AG09319 (cell line): Measurements from ENCODE around the gene MORC2.

Source experiments
- DNase-seq: peaks from one replicate; pipeline ENCODE4 v3.0.0-alpha.2; 2010; ENCODE audit warnings: low read depth; ENCODE audit errors: extremely low read depth
- TF ChIP-seq, protein P1 (sequence below): IDR thresholded peaks from 2 replicates; pipeline ENCODE4 v1.5.1; 2011; ENCODE audit warnings: low read depth, mild to moderate bottlenecking, inconsistent platforms, low read length, moderate library complexity

MORC2 gene

GRCh38 chr22:30928401-30928800 is 40.2 kb downstream of the MORC2 start:
- TF ChIP-seq, protein P1, sequence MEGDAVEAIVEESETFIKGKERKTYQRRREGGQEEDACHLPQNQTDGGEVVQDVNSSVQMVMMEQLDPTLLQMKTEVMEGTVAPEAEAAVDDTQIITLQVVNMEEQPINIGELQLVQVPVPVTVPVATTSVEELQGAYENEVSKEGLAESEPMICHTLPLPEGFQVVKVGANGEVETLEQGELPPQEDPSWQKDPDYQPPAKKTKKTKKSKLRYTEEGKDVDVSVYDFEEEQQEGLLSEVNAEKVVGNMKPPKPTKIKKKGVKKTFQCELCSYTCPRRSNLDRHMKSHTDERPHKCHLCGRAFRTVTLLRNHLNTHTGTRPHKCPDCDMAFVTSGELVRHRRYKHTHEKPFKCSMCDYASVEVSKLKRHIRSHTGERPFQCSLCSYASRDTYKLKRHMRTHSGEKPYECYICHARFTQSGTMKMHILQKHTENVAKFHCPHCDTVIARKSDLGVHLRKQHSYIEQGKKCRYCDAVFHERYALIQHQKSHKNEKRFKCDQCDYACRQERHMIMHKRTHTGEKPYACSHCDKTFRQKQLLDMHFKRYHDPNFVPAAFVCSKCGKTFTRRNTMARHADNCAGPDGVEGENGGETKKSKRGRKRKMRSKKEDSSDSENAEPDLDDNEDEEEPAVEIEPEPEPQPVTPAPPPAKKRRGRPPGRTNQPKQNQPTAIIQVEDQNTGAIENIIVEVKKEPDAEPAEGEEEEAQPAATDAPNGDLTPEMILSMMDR = no peak
- DNase-seq = no peak

- no peak for DNase-seq
- TF ChIP-seq, protein P1 = no peak
Measured at GRCh38 chr22:30927806-30928205, 40.8 kb downstream of the MORC2 start.

DNA sequence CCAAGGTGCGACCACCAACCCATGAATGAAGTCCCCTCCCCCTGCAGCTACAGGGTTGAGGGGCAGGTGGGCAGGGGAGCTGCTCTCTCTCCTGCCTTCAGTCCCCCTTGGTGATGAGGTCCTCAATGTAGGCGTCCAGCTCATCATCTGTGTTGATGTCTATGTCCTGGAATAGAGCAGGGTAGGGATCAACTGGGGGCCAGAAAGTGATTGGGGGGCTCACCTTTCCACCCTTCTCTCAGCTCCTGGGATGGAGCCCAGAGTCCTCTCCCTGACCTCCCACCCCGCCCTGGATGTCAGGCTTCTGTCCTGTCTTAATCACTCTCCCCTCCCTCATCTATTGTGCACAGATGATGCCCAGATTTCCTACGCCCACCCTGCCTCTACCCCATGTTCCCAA is 41.9 kb downstream of the MORC2 start:
- no peak for DNase-seq
- TF ChIP-seq, protein P1 = no peak

- no peak for DNase-seq
- TF ChIP-seq, protein P1 = no peak
Measured at GRCh38 chr22:30925667-30926066, 42.9 kb downstream of the MORC2 start.

DNA sequence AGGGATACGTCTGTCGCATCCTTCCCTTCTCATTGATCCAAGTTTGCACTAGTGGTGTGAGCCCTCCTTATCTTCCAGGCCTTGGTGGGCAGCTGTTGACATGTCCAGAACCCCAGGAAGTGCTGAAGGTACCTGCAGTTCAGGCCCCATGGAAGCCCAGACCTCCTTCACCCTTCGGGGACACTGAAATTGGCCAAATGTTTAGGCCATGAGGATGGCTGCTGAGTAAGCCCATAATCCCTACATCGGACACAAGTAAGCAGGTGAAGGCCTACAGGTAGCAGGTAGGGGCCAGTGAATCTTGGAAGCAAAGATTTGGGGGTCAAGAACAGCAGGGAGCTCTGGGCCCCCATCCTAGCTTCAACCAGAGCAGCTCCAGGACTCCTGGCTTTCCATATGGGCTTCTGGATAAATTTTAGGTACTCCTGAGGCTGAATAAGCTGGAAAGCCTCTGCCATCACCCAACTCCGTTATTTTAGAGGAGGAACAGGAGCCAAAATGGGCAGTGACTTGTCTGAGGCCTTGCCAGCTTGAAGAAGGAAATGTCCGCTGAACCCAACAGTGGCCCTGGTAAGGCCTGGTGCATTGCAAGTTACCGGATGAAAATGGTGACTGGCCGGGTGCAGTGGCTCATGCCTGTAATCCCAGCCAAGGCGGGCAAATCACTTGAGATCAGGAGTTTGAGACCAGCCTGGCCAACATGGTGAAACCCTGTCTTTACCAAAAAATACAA is 45.2 kb downstream of the MORC2 start:
- TF ChIP-seq, protein P1 = no peak
- no peak for DNase-seq

DNA sequence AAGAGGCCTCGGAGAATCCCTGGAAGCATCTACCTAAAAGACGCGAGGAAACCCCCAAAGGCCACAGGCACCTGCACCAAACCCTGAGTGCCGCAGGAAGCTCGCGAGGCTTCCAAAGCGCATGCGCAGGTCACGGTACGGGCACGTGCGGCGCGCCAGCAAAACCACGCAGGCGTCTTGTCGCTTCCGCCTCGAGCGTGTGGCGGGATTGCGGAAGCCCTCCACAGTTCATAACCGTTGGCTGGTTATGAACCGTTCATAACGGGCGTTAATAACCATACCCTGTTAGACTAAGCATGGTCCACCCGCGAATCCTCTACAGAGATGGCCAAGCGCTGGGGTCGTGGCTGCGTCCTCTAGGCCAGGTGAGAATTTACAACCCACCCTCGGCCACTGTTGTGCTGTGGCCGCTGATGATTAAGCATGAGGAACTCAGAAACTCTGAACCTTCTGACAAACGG is 46.4 kb downstream of the MORC2 start:
- TF ChIP-seq, protein P1 = no peak
- DNase-seq = no peak

- TF ChIP-seq, protein P1 = no peak
- no peak for DNase-seq
Measured at GRCh38 chr22:30921108-30921507, 47.5 kb downstream of the MORC2 start.
